H54 (cell line): ENCODE data around the gene ERCC3.

Experiments used
- DNase-seq: peaks from one replicate; pipeline ENCODE4 v3.0.0; 2011; ENCODE audit warnings: low spot score, mixed read lengths; ENCODE audit not compliant: insufficient read length
- FAIRE-seq: peaks from 3 replicates; lab custom pipeline; 2011; peaks lifted over from hg19 to GRCh38; lab: Jason Lieb, UNC
- POLR2A ChIP-seq: IDR thresholded peaks from 2 replicates; pipeline ENCODE4 v1.6.1; 2011; ENCODE audit warnings: low read depth, mild to moderate bottlenecking, low read length

ERCC3 gene

GRCh38 chr2:127308586-127309138 is 14.7 kb upstream of the ERCC3 start:
- no peak for TF ChIP-seq POLR2A
- no peak for FAIRE-seq

GRCh38 chr2:127305990-127306585 is 12.1 kb upstream of the ERCC3 start:
- no peak for TF ChIP-seq POLR2A
- DNase-seq: no peak
- FAIRE-seq: no peak

More at GRCh38 chr2:127308586-127309138, 14.7 kb upstream of the ERCC3 start:
- DNase-seq: no peak

DNA sequence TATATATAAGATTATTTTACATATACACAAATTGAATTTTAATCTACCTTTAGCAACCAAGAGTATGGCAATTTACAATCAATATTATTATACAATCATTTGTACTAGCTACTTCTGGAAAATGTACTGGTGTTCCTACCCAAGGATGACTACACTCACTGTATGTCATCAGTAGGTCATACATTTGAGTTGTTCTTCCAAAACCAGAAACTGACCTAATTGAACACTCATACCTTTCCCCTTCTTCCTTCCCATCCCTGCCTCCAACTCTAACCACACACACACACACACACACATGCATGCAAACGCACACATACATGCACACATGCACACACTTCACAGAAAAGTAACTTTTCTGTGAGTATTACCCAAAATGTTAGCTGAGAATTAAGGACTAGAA is 8.2 kb upstream of the ERCC3 start:
- FAIRE-seq (no peak), DNase-seq (no peak)
- TF ChIP-seq POLR2A: no peak

GRCh38 chr2:127293386-127293747 is 577 bp downstream of the ERCC3 start:
- FAIRE-seq (no peak), DNase-seq (no peak)
- no peak for TF ChIP-seq POLR2A

GRCh38 chr2:127288274-127288673 is 5.7 kb downstream of the ERCC3 start:
- FAIRE-seq: no peak
- TF ChIP-seq POLR2A: no peak
- DNase-seq: no peak

- DNase-seq (no peak), FAIRE-seq (no peak)
- no peak for TF ChIP-seq POLR2A
Measured at GRCh38 chr2:127283275-127283674, 10.7 kb downstream of the ERCC3 start.

DNA sequence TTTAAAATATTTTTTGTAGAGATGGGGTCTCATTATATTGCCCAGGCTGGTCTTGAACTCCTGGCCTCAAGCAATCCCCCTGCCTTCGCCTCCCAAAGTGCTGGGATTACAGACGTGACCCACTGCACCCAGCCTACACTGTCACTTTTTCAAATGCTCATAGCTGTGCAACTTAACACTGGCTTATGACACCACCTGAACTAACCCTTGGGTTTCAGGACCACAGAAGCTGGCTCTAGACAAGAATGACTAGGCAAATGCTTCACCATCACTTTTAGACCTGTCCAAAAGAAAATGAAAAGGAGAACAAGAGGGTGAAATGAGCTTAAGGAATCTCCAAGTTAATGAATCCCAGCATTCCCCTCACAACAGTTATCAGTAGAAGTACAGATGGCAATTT is 13.3 kb downstream of the ERCC3 start:
- no peak for FAIRE-seq
- no peak for DNase-seq
- no peak for TF ChIP-seq POLR2A

GRCh38 chr2:127279781-127280180 is 14.2 kb downstream of the ERCC3 start:
- TF ChIP-seq POLR2A: no peak
- FAIRE-seq (no peak), DNase-seq (no peak)

DNA sequence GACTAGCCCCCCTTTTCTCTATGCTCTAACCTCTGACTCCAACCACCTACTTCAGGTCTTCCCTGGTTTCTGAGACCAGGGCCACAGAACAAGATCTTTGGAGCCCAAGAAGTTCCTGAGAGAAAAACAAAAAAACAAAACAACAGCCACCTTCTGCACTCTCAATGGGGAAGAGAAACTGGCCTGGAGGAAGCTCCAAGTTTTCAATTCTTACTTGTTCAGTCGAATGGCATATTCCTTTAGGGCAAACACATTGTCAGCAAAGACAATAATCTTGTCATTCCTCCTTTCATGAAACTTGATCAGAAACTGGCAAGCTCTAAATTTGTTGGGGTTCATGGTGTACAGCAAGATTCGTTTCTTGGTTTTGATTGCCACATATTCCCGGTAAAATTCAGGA is 15.0 kb downstream of the ERCC3 start:
- no peak for TF ChIP-seq POLR2A
- FAIRE-seq: no peak
- DNase-seq: no peak

GRCh38 chr2:127277028-127277427 is 16.9 kb downstream of the ERCC3 start:
- TF ChIP-seq POLR2A: no peak
- FAIRE-seq: no peak
- DNase-seq: no peak

- no peak for TF ChIP-seq POLR2A
- no peak for DNase-seq
- FAIRE-seq: no peak
Measured at GRCh38 chr2:127275789-127276188, 18.2 kb downstream of the ERCC3 start.

GRCh38 chr2:127275356-127275755 is 18.6 kb downstream of the ERCC3 start:
- DNase-seq: no peak
- FAIRE-seq: no peak

GRCh38 chr2:127270663-127271062 is 23.3 kb downstream of the ERCC3 start:
- DNase-seq: no peak
- no peak for FAIRE-seq
- no peak for TF ChIP-seq POLR2A

More at GRCh38 chr2:127275356-127275755, 18.6 kb downstream of the ERCC3 start:
- TF ChIP-seq POLR2A: no peak

DNA sequence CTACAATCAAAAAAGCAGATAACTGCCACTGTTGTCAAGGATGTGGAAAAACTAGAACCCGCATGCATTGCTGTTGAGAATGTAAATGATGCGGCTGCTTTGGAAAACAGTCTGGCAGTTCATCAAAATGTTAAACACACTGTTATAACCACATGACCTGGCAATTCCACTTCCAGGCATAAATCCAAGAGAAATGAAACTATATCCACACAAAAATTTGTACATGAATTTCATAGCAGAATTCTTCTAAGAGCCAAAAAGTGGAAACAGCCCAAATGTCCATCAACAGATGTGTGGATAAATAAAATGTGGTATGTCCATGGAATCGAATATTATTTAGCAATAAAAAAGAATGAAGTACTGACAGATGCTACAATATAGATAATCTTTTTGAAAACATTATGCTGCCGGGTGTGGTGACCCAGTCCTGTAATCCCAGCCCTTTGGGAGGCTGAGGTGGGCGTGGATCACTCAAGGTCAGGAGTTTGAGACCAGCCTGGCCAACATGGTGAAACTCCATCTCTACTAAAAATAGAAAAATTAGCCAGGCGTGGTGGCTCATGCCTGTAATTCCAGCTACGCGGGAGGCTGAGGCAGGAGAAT is 32.0 kb downstream of the ERCC3 start:
- FAIRE-seq (no peak), DNase-seq (no peak)
- no peak for TF ChIP-seq POLR2A

DNA sequence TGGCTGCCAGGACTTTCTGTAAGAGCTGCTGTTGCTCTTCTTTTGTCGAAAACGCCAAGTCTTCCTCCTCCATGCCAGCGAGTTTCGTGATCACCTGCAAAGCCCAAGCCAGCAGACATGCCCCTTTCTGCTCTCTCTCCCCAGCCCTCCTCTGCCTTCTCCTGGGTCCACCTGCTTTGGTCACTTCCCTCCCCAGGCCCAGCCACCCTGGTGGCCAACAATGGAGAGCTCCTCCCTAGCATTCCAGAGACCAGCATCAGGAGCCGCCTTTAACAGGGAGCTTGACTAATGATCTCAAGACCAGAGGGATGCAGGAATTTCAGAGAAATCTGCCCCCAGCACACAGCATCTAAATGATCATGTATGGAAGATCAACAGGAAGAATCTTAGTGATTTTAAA is 34.6 kb downstream of the ERCC3 start:
- FAIRE-seq: no peak
- DNase-seq: no peak
- TF ChIP-seq POLR2A: no peak
